Fibroblast of lung (primary cell): ENCODE data around the gene TMEM131. TPM values are rescaled to one million over a fixed set of nuclear protein-coding genes. Genes with fewer than 3 reads are reported as not detected.

ENCODE experiments used
- DNase-seq, 2 donors: peaks; one replicate each; pipeline versions ENCODE4 v3.0.0 to v3.0.0-alpha.2; 2010; ENCODE audit warnings: low read depth in 2 of 2
- H2AFZ ChIP-seq: 2 replicates; pipeline ENCODE4 v1.5.1; 2012; ENCODE audit warnings: low read length, control low read depth, inconsistent platforms
- H3K27ac ChIP-seq: 2 replicates; pipeline ENCODE4 v1.5.1; 2011; ENCODE audit warnings: low read length, control low read depth; ENCODE audit not compliant: insufficient read depth
- H3K27me3 ChIP-seq: 2 replicates; pipeline ENCODE4 v1.5.1; 2011; ENCODE audit warnings: mild to moderate bottlenecking, low read length; ENCODE audit not compliant: control insufficient read depth, insufficient read depth
- H3K36me3 ChIP-seq: 2 replicates; pipeline ENCODE4 v1.5.1; 2011; ENCODE audit warnings: low read length; ENCODE audit not compliant: control insufficient read depth, insufficient read depth
- H3K4me1 ChIP-seq: 2 replicates; pipeline ENCODE4 v1.5.1; 2011; ENCODE audit warnings: low read length; ENCODE audit not compliant: control insufficient read depth, insufficient read depth; ENCODE audit errors: extremely low read depth
- H3K4me2 ChIP-seq: 2 replicates; pipeline ENCODE4 v1.5.1; 2011; ENCODE audit warnings: low read length, control low read depth; ENCODE audit not compliant: insufficient read depth; ENCODE audit errors: extremely low read depth
- H3K4me3 ChIP-seq, 4 experiments: fragments of 200-600 bp in 1 of 4; sonication (generic) in 1 of 4; replicated peaks in 1 of 4; 2 replicates each; pipeline ENCODE4 v1.5.1; 2011 to 2016; ENCODE audit warnings: low read length in 4 of 4, low read depth in 3 of 4, mild to moderate bottlenecking in 3 of 4, control low read depth in 2 of 4, inconsistent platforms in 1 of 4, mixed read lengths in 1 of 4; ENCODE audit not compliant: insufficient read depth in 1 of 4; ENCODE audit errors: control extremely low read depth in 1 of 4
- H3K79me2 ChIP-seq: 2 replicates; pipeline ENCODE4 v1.5.1; 2012; ENCODE audit warnings: mild to moderate bottlenecking, low read length, inconsistent platforms; ENCODE audit not compliant: control insufficient read depth, insufficient read depth
- H3K9ac ChIP-seq: 2 replicates; pipeline ENCODE4 v1.5.1; 2011; ENCODE audit warnings: mild to moderate bottlenecking, low read length, control low read depth; ENCODE audit not compliant: insufficient read depth
- H3K9me3 ChIP-seq: 2 replicates; pipeline ENCODE4 v1.5.1; 2012; ENCODE audit warnings: low read depth, low read length; ENCODE audit not compliant: control insufficient read depth, insufficient read depth
- H4K20me1 ChIP-seq: 2 replicates; pipeline ENCODE4 v1.5.1; 2011; ENCODE audit warnings: low read length; ENCODE audit not compliant: control insufficient read depth, insufficient read depth; ENCODE audit errors: extremely low read depth
- EZH2 ChIP-seq: IDR thresholded peaks from 2 replicates; pipeline ENCODE4 v1.5.1; 2012; ENCODE audit warnings: low read length, control low read depth, mild to moderate bottlenecking; ENCODE audit errors: missing control alignments
- polyA plus RNA-seq, 2 donors: library from polyadenylated mRNA; depleted of rRNA in 1 of 2; stranded (reverse) in 1 of 2; unstranded in 1 of 2; fragments of >200 nt; gene quantifications; 2 replicates each; pipeline ENCODE4 v1.2.1, GENCODE V29; 2011 to 2012; ENCODE audit warnings: missing spikeins in 1 of 2
- total RNA-seq: library from RNA; depleted of rRNA; stranded (reverse); fragments of >200 nt; gene quantifications from 2 replicates; pipeline ENCODE4 v1.2.1, GENCODE V29; 2014
- TF ChIP-seq, protein P1 (sequence below), 2 donors: IDR thresholded peaks in 1 of 2; conservative IDR thresholded peaks in 1 of 2; 1 replicate in 1 of 2; 2 replicates in 1 of 2; pipeline ENCODE4 v1.5.1; 2011 to 2012; ENCODE audit warnings: low read length in 2 of 2, control low read depth in 1 of 2, inconsistent platforms in 1 of 2, low read depth in 1 of 2, mild to moderate bottlenecking in 1 of 2

Gene TMEM131
- total and polyA plus RNA-seq, 2 donors (not counting 1 experiment from before 2014, with no cell fraction given), result 18.1 to 32.4 TPM

GRCh38 chr2:97761192-97761591 is 234.6 kb downstream of the TMEM131 start:
- Histone ChIP-seq H3K4me2 (no peak overlapping the region), H3K79me2 (no peaks in the 10 kb centered on the region), H2AFZ (no peak overlapping the region), H3K4me1 (no peaks in the 10 kb centered on the region), H3K27me3 (no peaks in the 10 kb centered on the region), H3K9ac (no peak overlapping the region), H3K36me3 (peaks cover 14% of the 10 kb centered on the region), H3K4me3 (no peak overlapping the region), H4K20me1 (no peaks in the 10 kb centered on the region), H3K27ac (no peak overlapping the region), H3K9me3 (no peaks in the 10 kb centered on the region)
- TF ChIP-seq EZH2, result no peak
- TF ChIP-seq, protein P1, sequence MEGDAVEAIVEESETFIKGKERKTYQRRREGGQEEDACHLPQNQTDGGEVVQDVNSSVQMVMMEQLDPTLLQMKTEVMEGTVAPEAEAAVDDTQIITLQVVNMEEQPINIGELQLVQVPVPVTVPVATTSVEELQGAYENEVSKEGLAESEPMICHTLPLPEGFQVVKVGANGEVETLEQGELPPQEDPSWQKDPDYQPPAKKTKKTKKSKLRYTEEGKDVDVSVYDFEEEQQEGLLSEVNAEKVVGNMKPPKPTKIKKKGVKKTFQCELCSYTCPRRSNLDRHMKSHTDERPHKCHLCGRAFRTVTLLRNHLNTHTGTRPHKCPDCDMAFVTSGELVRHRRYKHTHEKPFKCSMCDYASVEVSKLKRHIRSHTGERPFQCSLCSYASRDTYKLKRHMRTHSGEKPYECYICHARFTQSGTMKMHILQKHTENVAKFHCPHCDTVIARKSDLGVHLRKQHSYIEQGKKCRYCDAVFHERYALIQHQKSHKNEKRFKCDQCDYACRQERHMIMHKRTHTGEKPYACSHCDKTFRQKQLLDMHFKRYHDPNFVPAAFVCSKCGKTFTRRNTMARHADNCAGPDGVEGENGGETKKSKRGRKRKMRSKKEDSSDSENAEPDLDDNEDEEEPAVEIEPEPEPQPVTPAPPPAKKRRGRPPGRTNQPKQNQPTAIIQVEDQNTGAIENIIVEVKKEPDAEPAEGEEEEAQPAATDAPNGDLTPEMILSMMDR (conservative IDR thresholded peaks at IDR 0.05 in 1 of 2, IDR thresholded peaks at IDR 0.05 in 1 of 2; ENCODE audit: low read depth in 1 of 2, low read length in 2 of 2), result no peak
- no peak for DNase-seq

DNA sequence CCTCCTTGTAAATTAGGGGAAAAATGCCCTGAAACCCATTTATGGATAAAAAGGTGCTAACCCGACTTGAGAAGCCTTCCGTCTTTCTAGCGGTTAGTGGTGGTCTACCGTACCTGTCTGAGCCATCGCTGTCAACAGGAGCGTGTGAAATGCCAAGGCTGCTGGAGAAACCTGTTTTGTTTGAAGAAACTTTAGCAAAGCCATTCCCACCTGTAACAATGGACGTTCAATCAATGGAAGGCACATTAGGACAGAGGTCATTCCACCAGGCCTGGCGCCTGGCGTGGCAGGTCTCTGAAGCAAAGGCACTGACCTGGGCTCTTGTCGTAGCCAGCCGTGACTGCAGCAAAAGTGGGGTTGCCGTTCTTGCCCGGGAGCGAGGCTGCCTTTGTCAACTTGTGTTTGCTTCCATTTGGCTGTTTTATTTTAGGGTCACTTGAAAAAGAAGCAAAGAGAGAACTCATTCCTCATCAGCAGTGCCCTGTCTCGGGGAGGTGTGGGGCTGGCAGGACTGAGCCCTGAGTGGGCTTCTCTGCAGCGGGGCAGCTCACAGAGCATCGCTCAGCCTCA is 235.2 kb downstream of the TMEM131 start:
- Histone ChIP-seq H3K9me3 (no peaks in the 10 kb centered on the region), H3K4me2 (no peak overlapping the region), H4K20me1 (no peaks in the 10 kb centered on the region), H3K4me1 (no peaks in the 10 kb centered on the region), H3K27me3 (no peaks in the 10 kb centered on the region), H3K79me2 (no peaks in the 10 kb centered on the region), H2AFZ (no peak overlapping the region), H3K4me3 (no peak overlapping the region), H3K27ac (no peak overlapping the region), H3K9ac (no peak overlapping the region), H3K36me3 (peaks cover 14% of the 10 kb centered on the region)
- no peak for DNase-seq
- no peak for TF ChIP-seq EZH2
- TF ChIP-seq, protein P1 (conservative IDR thresholded peaks at IDR 0.05 in 1 of 2, IDR thresholded peaks at IDR 0.05 in 1 of 2; ENCODE audit: low read depth in 1 of 2, low read length in 2 of 2), result no peak

GRCh38 chr2:97759727-97760407 is 235.9 kb downstream of the TMEM131 start:
- Histone ChIP-seq H3K4me3 (no peak overlapping the region), H2AFZ (no peak overlapping the region), H3K4me2 (no peak overlapping the region), H3K27me3 (no peaks in the 10 kb centered on the region), H3K27ac (no peak overlapping the region), H3K9me3 (no peaks in the 10 kb centered on the region), H4K20me1 (no peaks in the 10 kb centered on the region), H3K79me2 (no peaks in the 10 kb centered on the region), H3K36me3 (peaks cover 11% of the 10 kb centered on the region), H3K9ac (no peak overlapping the region), H3K4me1 (no peaks in the 10 kb centered on the region)
- DNase-seq, result no peak
- TF ChIP-seq, protein P1 (conservative IDR thresholded peaks at IDR 0.05 in 1 of 2, IDR thresholded peaks at IDR 0.05 in 1 of 2; ENCODE audit: low read depth in 1 of 2, low read length in 2 of 2), result no peak
- TF ChIP-seq EZH2, result no peak
